Non-pigmented ciliary epithelial cell (primary cell): ENCODE measurements around the gene KATNBL1.

Experiments
- DNase-seq: peaks from one replicate; pipeline ENCODE4 v3.0.0-alpha.2; 2010; ENCODE audit warnings: low read depth

Gene KATNBL1

DNA sequence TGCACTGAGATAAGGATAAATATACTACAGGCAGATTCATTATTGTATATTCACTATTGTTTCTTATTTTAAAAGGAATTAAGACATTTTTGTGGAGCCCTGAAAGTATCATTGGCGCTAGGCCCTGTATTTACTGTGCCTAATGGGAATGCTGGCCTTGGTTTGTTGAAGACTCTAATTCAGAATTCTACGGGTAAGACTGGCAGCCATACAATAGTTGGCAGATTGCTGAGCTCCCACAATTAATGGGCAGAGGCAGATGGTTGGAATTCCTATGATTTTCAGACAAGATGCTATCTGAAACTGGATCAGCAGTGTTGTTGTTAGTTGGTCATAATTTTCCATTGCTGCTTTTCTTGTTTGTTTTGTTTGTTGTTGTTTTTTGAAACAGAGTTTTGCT lies 93.3 kb downstream of the KATNBL1 start:
- DNase-seq, result no peak

DNA sequence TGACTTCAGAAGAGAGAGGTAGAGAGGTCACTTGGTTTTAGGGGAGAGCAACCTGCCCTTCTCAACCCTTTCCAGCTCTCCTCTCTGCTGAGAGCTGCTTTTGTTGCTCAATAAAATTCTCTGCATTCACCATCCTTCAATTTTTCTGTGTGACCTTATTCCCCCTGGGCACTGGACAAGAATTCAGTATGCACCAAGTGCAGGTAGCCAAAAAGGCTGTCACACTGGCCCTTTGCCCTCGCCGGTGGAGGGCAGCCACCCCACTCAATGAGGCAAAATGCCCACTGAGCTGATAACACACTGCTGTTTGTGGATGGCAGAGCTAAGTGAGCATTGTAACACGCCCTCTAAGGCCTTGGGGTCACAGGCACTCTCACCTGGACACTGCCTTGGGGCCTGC lies 95.2 kb downstream of the KATNBL1 start:
- no peak for DNase-seq

- DNase-seq, result no peak
Observed at GRCh38 chr15:34114215-34114614, 95.7 kb downstream of the KATNBL1 start.

- no peak for DNase-seq
Observed at GRCh38 chr15:34111488-34111887, 98.4 kb downstream of the KATNBL1 start.

- no peak for DNase-seq
Observed at GRCh38 chr15:34109797-34110663, 99.9 kb downstream of the KATNBL1 start.

DNA sequence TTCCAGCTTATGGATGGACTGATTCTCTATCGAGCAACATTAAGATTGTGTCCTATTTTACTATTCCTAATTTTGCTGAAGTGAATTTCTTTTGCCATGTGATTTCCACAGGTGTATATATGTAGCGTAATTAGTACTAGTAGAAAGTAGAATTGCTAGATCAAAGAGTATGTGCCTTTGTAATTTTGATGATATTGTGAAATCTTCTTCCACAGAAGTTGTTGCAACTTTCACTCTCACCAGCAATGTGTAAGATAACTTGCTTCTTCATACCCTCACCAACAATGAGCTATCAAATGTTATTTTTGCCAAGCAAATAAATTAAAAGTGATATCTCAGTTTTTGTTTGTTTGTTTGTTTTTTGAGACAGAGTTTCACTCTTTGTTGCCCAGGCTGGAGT lies 102.6 kb downstream of the KATNBL1 start:
- no peak for DNase-seq

GRCh38 chr15:34106423-34106822 lies 103.5 kb downstream of the KATNBL1 start:
- DNase-seq, result no peak

- no peak for DNase-seq
Observed at GRCh38 chr15:34102175-34102925, 107.5 kb downstream of the KATNBL1 start.

DNA sequence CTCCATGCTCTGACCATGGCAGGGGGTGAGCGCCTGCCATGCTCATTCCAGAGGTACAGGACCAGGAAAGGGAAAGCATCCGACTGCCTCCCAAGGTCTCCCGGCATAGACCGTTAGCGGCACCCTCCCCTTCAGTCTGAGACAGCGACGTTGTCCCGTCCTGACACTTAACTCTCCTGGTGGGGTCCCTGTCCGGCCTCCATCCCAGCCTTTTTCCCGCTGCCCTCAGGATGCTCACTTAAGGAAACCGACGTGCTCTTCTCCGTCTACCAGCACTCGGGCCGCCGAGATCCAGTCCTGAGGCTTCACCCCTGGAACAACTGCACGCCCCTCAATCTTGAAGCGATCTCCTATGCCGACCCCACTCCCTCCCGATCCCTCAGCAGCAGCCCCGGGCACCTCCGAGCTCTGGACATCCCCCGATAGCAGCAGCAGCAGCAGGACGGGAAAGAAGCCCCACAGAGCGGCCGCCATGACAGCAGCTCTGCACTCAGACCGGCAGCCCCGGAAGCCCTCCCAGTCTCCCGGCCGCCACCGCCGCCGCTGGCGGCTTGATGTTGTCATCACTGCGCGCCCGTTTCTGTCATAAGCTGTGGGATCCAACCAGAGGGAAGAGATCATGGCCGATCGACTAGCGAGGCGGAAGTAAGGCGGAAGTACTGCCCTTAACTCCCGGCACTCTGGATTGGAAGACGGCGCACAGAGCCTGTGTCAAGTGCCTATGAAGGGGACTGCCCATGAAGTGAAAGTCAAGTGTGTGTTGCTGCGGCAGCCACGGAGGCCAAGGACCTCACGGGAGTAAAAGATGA lies 108.3 kb downstream of the KATNBL1 start, which contains the start of the genes EMC7 and PGBD4:
Gene EMC7 (minus strand): TSS at position 497 of the 809 bp plus-strand sequence. CDS start 23 bp downstream, at position 474.
Gene PGBD4 (plus strand): TSS at position 718 of the 809 bp plus-strand sequence. CDS start 449 bp downstream, outside the sequence.
- peak; percentile 98 for DNase-seq

DNA sequence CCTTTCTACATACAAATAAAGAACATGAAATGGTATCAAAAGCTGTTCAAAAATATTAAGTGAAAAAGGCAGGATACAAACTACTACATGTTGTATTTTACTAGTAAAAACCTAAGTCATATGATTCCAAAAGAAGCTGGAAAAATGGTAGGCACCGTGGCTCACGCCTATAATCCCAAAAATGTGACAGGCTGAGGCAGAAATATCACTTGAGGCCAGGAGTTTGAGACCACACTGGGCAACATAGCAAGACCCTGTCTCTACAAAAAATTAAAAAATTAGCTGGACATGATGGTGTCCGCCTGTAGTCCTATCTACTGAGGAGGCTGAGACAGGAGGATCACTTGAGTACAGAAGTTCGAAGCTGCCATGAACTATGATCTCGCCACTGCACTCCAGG lies 110.0 kb downstream of the KATNBL1 start:
- no peak for DNase-seq
